ENCODE data around the gene FAM222A. TPM values are rescaled to one million over a fixed set of nuclear protein-coding genes. Genes with fewer than 3 reads are reported as not detected.

Gene FAM222A
- total RNA-seq, 1 experiment from 2014 or later = 18.0 TPM

DNA sequence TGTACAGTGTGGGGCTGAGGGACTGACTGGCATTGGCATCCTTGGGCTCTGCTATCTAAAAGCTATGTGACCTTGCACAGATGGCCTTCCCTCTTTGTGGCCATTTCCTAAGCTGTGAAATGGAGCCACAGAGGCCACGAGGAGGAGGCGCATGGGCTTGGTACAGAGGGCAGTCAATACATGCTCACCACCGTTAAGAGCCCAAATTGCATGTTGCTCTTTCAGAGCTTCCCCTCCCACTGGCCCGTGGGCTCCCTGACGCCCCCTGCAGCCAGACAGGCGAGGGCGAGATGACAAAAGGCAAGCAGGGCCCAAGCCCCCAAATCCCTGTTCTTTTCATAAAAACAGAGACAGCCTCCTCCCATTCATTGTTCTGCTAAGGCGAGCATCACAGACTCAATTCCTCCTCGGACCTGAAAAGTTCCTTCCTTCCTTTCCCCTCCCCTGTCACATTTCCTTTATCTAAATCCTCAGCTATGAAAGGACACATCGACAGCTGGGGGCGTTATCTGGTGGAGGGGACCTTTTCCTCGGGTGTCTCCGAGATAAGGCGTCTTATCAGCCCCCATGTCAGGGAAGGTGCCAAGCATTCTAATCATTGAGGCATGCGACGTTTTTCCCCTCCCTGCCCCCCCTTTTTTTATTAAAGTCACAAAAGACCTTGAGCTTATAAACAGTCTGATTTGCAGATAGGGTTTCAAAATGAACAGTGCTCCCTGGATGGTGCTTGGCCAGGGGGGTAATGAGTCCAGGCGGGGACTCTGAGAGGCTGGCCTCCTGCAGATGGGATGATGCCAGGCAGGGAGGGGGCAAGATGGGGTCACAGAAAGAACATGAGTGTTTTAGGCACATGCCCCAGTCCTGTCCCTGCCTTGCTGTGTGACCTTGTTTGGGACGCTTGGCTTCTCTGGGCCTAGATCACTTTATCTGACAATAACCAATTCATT is 26.4 kb downstream of the FAM222A start:
- no peaks in the 10 kb centered on the region for H3K27me3 Mint-ChIP-seq (ENCODE audit: insufficient read depth, unreplicated experiment)
- H3K27ac Mint-ChIP-seq (ENCODE audit: unreplicated experiment) = no peak overlapping the region
- BruUV-seq (replicated peaks) = no TSS peak
- H3K4me1 Mint-ChIP-seq (ENCODE audit: low read depth, unreplicated experiment) = peaks cover 43% of the 10 kb centered on the region
- peaks cover 79% of the 10 kb centered on the region for H3K4me1 ChIP-seq
- no peaks in the 10 kb centered on the region for H3K27me3 ChIP-seq (replicated peaks; ENCODE audit: control insufficient read depth, insufficient read depth, low read length)
- peak; percentile 34 to 78 for DNase-seq
- TF ChIP-seq, protein P1, sequence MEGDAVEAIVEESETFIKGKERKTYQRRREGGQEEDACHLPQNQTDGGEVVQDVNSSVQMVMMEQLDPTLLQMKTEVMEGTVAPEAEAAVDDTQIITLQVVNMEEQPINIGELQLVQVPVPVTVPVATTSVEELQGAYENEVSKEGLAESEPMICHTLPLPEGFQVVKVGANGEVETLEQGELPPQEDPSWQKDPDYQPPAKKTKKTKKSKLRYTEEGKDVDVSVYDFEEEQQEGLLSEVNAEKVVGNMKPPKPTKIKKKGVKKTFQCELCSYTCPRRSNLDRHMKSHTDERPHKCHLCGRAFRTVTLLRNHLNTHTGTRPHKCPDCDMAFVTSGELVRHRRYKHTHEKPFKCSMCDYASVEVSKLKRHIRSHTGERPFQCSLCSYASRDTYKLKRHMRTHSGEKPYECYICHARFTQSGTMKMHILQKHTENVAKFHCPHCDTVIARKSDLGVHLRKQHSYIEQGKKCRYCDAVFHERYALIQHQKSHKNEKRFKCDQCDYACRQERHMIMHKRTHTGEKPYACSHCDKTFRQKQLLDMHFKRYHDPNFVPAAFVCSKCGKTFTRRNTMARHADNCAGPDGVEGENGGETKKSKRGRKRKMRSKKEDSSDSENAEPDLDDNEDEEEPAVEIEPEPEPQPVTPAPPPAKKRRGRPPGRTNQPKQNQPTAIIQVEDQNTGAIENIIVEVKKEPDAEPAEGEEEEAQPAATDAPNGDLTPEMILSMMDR (IDR thresholded peaks at IDR 0.05; ENCODE audit: insufficient read depth in 1 of 2, low read depth in 1 of 2, low read length in 1 of 2, severe bottlenecking in 1 of 2, unreplicated experiment in 1 of 2) = peak; percentile 11 to 40
- intact Hi-C loops (cut with micrococcal nuclease; ENCODE audit: unreplicated experiment) = no loop called here
- no peaks in the 10 kb centered on the region for H3K9me3 ChIP-seq
- H3K4me3 ChIP-seq (ENCODE audit: low read depth, low read length) = no peak overlapping the region
- ChIA-PET POLR2A (interaction anchor here (1.2 kb wide), 1 partner anchor 166 kb away, joined by 3 read pairs; the partner anchor contains the start of genes MMAB and MVK), CTCF (interaction anchor here (0.6 to 1.5 kb wide), 10 partner anchors 20 to 384 kb away, joined by 3 to 11 read pairs (median 4); no protein-coding TSS in a partner anchor)
- H3K36me3 ChIP-seq (ENCODE audit: control insufficient read depth, insufficient read depth, low read length) = no peaks in the 10 kb centered on the region
- no peak overlapping the region for H3K4me3 Mint-ChIP-seq (ENCODE audit: unreplicated experiment)
- no peaks in the 10 kb centered on the region for H3K36me3 Mint-ChIP-seq (ENCODE audit: insufficient read depth, unreplicated experiment)
- no peaks in the 10 kb centered on the region for H3K9me3 Mint-ChIP-seq (ENCODE audit: unreplicated experiment)

DNA sequence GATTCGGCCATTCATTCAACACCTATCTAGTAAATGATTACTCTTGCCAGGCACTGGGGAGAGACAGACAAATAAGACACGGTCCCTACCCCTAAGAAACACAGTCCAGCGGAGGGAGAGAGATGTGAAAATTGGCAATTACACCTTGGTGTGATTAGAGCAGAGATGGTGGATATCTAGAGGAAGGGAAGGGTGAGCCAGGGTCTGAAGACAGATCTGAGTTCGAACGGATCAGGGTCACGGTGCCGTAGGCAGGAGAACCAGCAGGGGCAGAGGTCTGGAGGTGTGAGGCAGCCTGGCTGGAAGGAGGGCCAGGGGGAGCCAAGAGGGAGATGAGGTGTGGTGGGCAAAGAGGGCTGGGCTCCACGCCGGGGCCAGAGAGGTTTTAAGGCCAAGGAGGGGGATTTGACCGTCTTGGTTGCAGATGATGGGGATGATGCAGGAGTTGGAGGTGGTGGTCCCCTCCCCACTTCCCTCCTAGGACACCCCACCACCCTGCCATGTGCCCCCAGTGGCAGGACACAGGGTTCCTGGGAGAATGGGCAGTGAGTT is 27.1 kb downstream of the FAM222A start:
- Mint-ChIP-seq H3K27ac (ENCODE audit: unreplicated experiment) (no peak overlapping the region), H3K27me3 (ENCODE audit: insufficient read depth, unreplicated experiment) (no peaks in the 10 kb centered on the region), H3K9me3 (ENCODE audit: unreplicated experiment) (no peaks in the 10 kb centered on the region), H3K4me1 (ENCODE audit: low read depth, unreplicated experiment) (peaks cover 36% of the 10 kb centered on the region), H3K36me3 (ENCODE audit: insufficient read depth, unreplicated experiment) (no peaks in the 10 kb centered on the region), H3K4me3 (ENCODE audit: unreplicated experiment) (no peak overlapping the region)
- peak in 1 of 2 experiments; percentile 26 for DNase-seq
- H3K4me1 ChIP-seq = peaks cover 72% of the 10 kb centered on the region
- POLR2A ChIA-PET = no interaction called here
- H3K36me3 ChIP-seq (ENCODE audit: control insufficient read depth, insufficient read depth, low read length) = no peaks in the 10 kb centered on the region
- TF ChIP-seq, protein P1 (IDR thresholded peaks at IDR 0.05; ENCODE audit: insufficient read depth in 1 of 2, low read depth in 1 of 2, low read length in 1 of 2, severe bottlenecking in 1 of 2, unreplicated experiment in 1 of 2) = no peak
- CTCF ChIA-PET = interaction anchor here (0.6 to 1.2 kb wide), 8 partner anchors 21 to 383 kb away, joined by 3 to 11 read pairs (median 4); no protein-coding TSS in a partner anchor
- no peaks in the 10 kb centered on the region for H3K9me3 ChIP-seq
- no TSS peak for BruUV-seq (replicated peaks)
- no peak overlapping the region for H3K4me3 ChIP-seq (ENCODE audit: low read depth, low read length)
- no peaks in the 10 kb centered on the region for H3K27me3 ChIP-seq (replicated peaks; ENCODE audit: control insufficient read depth, insufficient read depth, low read length)
- intact Hi-C loops (cut with micrococcal nuclease; ENCODE audit: unreplicated experiment) = no loop called here

DNA sequence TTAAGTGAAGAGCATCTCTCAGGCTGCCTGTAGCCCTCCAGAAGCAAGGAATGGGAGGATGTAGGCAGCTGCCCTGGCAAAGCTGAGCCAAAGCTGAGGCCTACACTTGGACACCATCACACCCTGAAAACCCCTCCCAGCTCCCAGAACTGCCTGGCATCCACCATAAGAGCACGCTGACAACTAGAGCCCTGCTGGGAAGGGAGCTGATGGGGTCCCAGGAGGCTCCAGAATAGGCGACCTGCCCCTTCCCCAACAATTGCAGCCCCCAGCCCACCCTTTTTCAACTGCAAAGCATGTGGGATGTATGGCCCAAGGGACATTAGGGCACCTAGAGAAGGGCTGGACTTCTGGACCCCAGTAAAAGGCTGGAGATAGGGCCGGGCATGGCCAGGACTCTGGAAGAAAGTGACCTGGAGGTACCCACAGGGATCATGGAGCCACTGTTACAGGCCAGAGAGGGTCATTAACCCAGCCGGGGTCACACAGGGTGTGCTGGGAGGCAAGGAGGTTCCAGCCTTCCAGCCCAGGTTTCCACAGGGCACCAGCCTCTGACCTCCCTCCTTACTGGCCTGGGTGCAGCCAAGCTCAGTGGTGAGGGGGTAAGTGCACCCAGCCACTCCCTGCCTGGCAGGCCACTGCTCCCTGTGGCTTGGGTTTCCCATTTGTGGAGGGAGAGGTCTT is 27.8 kb downstream of the FAM222A start:
- Histone ChIP-seq H3K27me3 (replicated peaks; ENCODE audit: control insufficient read depth, insufficient read depth, low read length) (no peaks in the 10 kb centered on the region), H3K4me3 (ENCODE audit: low read depth, low read length) (no peak overlapping the region), H3K36me3 (ENCODE audit: control insufficient read depth, insufficient read depth, low read length) (no peaks in the 10 kb centered on the region), H3K4me1 (peaks cover 66% of the 10 kb centered on the region), H3K9me3 (no peaks in the 10 kb centered on the region)
- H3K4me3 Mint-ChIP-seq (ENCODE audit: unreplicated experiment) = no peak overlapping the region
- H3K27me3 Mint-ChIP-seq (ENCODE audit: insufficient read depth, unreplicated experiment) = no peaks in the 10 kb centered on the region
- no peaks in the 10 kb centered on the region for H3K9me3 Mint-ChIP-seq (ENCODE audit: unreplicated experiment)
- peak in 1 of 2 experiments; percentile 30 for DNase-seq
- H3K36me3 Mint-ChIP-seq (ENCODE audit: insufficient read depth, unreplicated experiment) = no peaks in the 10 kb centered on the region
- TF ChIP-seq, protein P1 (IDR thresholded peaks at IDR 0.05; ENCODE audit: insufficient read depth in 1 of 2, low read depth in 1 of 2, low read length in 1 of 2, severe bottlenecking in 1 of 2, unreplicated experiment in 1 of 2) = no peak
- CTCF ChIA-PET = interaction anchor here (0.8 kb wide), 1 partner anchor 23 kb away, joined by 3 read pairs; no protein-coding TSS in a partner anchor
- peaks cover 34% of the 10 kb centered on the region for H3K4me1 Mint-ChIP-seq (ENCODE audit: low read depth, unreplicated experiment)
- H3K27ac Mint-ChIP-seq (ENCODE audit: unreplicated experiment) = no peak overlapping the region
- no TSS peak for BruUV-seq (replicated peaks)
- POLR2A ChIA-PET = no interaction called here
- intact Hi-C loops (cut with micrococcal nuclease; ENCODE audit: unreplicated experiment) = no loop called here

All from Caco-2 (cell line).